ENCODE measurements around the gene NKX1-2.

Gene NKX1-2

GRCh38 chr10:124425227-124425962 lies 24.4 kb downstream of the NKX1-2 start:
- ATAC-seq (replicated peaks): no peak
- H3K9me3 Mint-ChIP-seq: no peaks in the 10 kb centered on the region

GRCh38 chr10:124423813-124424212 lies 26.0 kb downstream of the NKX1-2 start:
- no peaks in the 10 kb centered on the region for H3K9me3 Mint-ChIP-seq
- peaks cover 36 to 52% of the 10 kb centered on the region in 2 donors for H3K27me3 Mint-ChIP-seq
- H3K4me1 Mint-ChIP-seq: peaks cover 3 to 6% of the 10 kb centered on the region in 2 donors
- no peak overlapping the region for H3K27ac Mint-ChIP-seq
- DNase-seq (no peak), ATAC-seq (replicated peaks) (no peak)
- no peaks in the 10 kb centered on the region for H3K36me3 Mint-ChIP-seq
- H3K4me3 Mint-ChIP-seq: no peak overlapping the region

More at GRCh38 chr10:124425227-124425962, 24.4 kb downstream of the NKX1-2 start:
- Mint-ChIP-seq H3K27ac (no peak overlapping the region), H3K4me1 (no peaks in the 10 kb centered on the region), H3K27me3 (peaks cover 33 to 55% of the 10 kb centered on the region in 2 donors), H3K4me3 (no peak overlapping the region), H3K36me3 (no peaks in the 10 kb centered on the region)
- DNase-seq: no peak

GRCh38 chr10:124422742-124423141 lies 27.1 kb downstream of the NKX1-2 start:
- Mint-ChIP-seq H3K36me3 (no peaks in the 10 kb centered on the region), H3K4me1 (peaks cover 3 to 6% of the 10 kb centered on the region in 2 donors), H3K27me3 (peaks cover 33 to 49% of the 10 kb centered on the region in 2 donors), H3K9me3 (no peaks in the 10 kb centered on the region), H3K27ac (no peak overlapping the region), H3K4me3 (no peak overlapping the region)
- DNase-seq: no peak
- ATAC-seq (replicated peaks): no peak

GRCh38 chr10:124420254-124420653 lies 29.6 kb downstream of the NKX1-2 start:
- Mint-ChIP-seq H3K4me3 (no peak overlapping the region), H3K9me3 (no peaks in the 10 kb centered on the region), H3K27ac (no peak overlapping the region), H3K4me1 (peaks cover 3 to 6% of the 10 kb centered on the region in 2 donors), H3K27me3 (peaks cover 21 to 36% of the 10 kb centered on the region in 2 donors), H3K36me3 (no peaks in the 10 kb centered on the region)
- ATAC-seq (replicated peaks) (no peak), DNase-seq (no peak)

- Mint-ChIP-seq H3K4me3 (peak overlapping the region; percentile 82 to 85), H3K4me1 (peaks cover 3 to 6% of the 10 kb centered on the region in 2 donors), H3K36me3 (no peaks in the 10 kb centered on the region), H3K9me3 (no peaks in the 10 kb centered on the region), H3K27me3 (peaks cover 21 to 31% of the 10 kb centered on the region in 2 donors), H3K27ac (peak overlapping the region; percentile 31)
- ATAC-seq (replicated peaks) (no peak), DNase-seq (no peak)
Measured at GRCh38 chr10:124419635-124420034, 30.2 kb downstream of the NKX1-2 start.

GRCh38 chr10:124418726-124419501 lies 30.9 kb downstream of the NKX1-2 start, which contains the start of gene OAT:
Gene OAT, minus strand, starts transcription at chr10:124418923. Its CDS starts 6,752 bp downstream, at chr10:124412171.
- H3K4me1 Mint-ChIP-seq: peaks cover 3 to 6% of the 10 kb centered on the region in 2 donors

GRCh38 chr10:124417895-124418725 lies 31.7 kb downstream of the NKX1-2 start:
- Mint-ChIP-seq H3K36me3 (no peaks in the 10 kb centered on the region), H3K4me3 (peak overlapping the region; percentile 82 to 85), H3K4me1 (peaks cover 3 to 6% of the 10 kb centered on the region in 2 donors), H3K9me3 (no peaks in the 10 kb centered on the region), H3K27me3 (peaks cover 14 to 19% of the 10 kb centered on the region in 2 donors), H3K27ac (peak overlapping the region; percentile 75)
- ATAC-seq (replicated peaks) (peak; percentile 52 to 60), DNase-seq (peak; percentile 32)

More at GRCh38 chr10:124418726-124419501, 30.9 kb downstream of the NKX1-2 start, which contains the start of gene OAT:
- ATAC-seq (replicated peaks): peak; percentile 97
- peak; percentile 92 for DNase-seq
- no peaks in the 10 kb centered on the region for H3K36me3 Mint-ChIP-seq
- peaks cover 15 to 25% of the 10 kb centered on the region in 2 donors for H3K27me3 Mint-ChIP-seq
- peak within 1 kb of the TSS; percentile 83 for H3K27ac Mint-ChIP-seq
- H3K9me3 Mint-ChIP-seq: no peaks in the 10 kb centered on the region
- H3K4me3 Mint-ChIP-seq: peak within 1 kb of the TSS; percentile 82 to 85

GRCh38 chr10:124416733-124417132 lies 33.1 kb downstream of the NKX1-2 start:
- Mint-ChIP-seq H3K9me3 (no peaks in the 10 kb centered on the region), H3K27ac (no peak overlapping the region), H3K4me3 (no peak overlapping the region), H3K27me3 (peaks cover 6 to 9% of the 10 kb centered on the region in 2 donors), H3K4me1 (peaks cover 3 to 6% of the 10 kb centered on the region in 2 donors), H3K36me3 (peaks cover 0 to 2% of the 10 kb centered on the region in 2 donors)
- ATAC-seq (replicated peaks) (no peak), DNase-seq (no peak)

GRCh38 chr10:124415210-124415609 lies 34.6 kb downstream of the NKX1-2 start:
- peaks cover 4 to 6% of the 10 kb centered on the region in 2 donors for H3K27me3 Mint-ChIP-seq
- H3K9me3 Mint-ChIP-seq: no peaks in the 10 kb centered on the region
- H3K36me3 Mint-ChIP-seq: peaks cover 10 to 11% of the 10 kb centered on the region in 2 donors
- H3K4me1 Mint-ChIP-seq: peaks cover 3 to 6% of the 10 kb centered on the region in 2 donors
- no peak overlapping the region for H3K4me3 Mint-ChIP-seq
- no peak for DNase-seq
- H3K27ac Mint-ChIP-seq: no peak overlapping the region
- ATAC-seq (replicated peaks): no peak

GRCh38 chr10:124414076-124414475 lies 35.8 kb downstream of the NKX1-2 start:
- no peak overlapping the region for H3K27ac Mint-ChIP-seq
- H3K9me3 Mint-ChIP-seq: no peaks in the 10 kb centered on the region
- ATAC-seq (replicated peaks) (no peak), DNase-seq (no peak)
- H3K4me1 Mint-ChIP-seq: peaks cover 0 to under 1% of the 10 kb centered on the region in 2 donors
- H3K4me3 Mint-ChIP-seq: no peak overlapping the region
- H3K36me3 Mint-ChIP-seq: peaks cover 17 to 18% of the 10 kb centered on the region in 2 donors
- H3K27me3 Mint-ChIP-seq: peaks cover 0 to under 1% of the 10 kb centered on the region in 2 donors

- Mint-ChIP-seq H3K4me3 (no peak overlapping the region), H3K36me3 (peaks cover 21 to 30% of the 10 kb centered on the region in 2 donors), H3K27ac (no peak overlapping the region), H3K9me3 (no peaks in the 10 kb centered on the region), H3K27me3 (no peaks in the 10 kb centered on the region), H3K4me1 (no peaks in the 10 kb centered on the region)
- no peak for DNase-seq
- no peak for ATAC-seq (replicated peaks)
Measured at GRCh38 chr10:124409696-124410095, 40.1 kb downstream of the NKX1-2 start.

GRCh38 chr10:124408357-124408756 lies 41.5 kb downstream of the NKX1-2 start:
- Mint-ChIP-seq H3K36me3 (peaks cover 26 to 36% of the 10 kb centered on the region in 2 donors), H3K4me1 (peaks cover 5 to 6% of the 10 kb centered on the region in 2 donors), H3K27me3 (no peaks in the 10 kb centered on the region), H3K4me3 (no peak overlapping the region), H3K27ac (no peak overlapping the region), H3K9me3 (peaks cover 0 to 2% of the 10 kb centered on the region in 2 donors)
- no peak for DNase-seq
- ATAC-seq (replicated peaks): no peak

GRCh38 chr10:124407456-124407855 lies 42.4 kb downstream of the NKX1-2 start:
- H3K27ac Mint-ChIP-seq: no peak overlapping the region
- H3K4me1 Mint-ChIP-seq: peaks cover 8 to 9% of the 10 kb centered on the region in 2 donors
- ATAC-seq (replicated peaks) (no peak), DNase-seq (no peak)
- H3K27me3 Mint-ChIP-seq: no peaks in the 10 kb centered on the region
- peaks cover 26 to 37% of the 10 kb centered on the region in 2 donors for H3K36me3 Mint-ChIP-seq
- H3K4me3 Mint-ChIP-seq: no peak overlapping the region
- H3K9me3 Mint-ChIP-seq: peaks cover 0 to 2% of the 10 kb centered on the region in 2 donors

GRCh38 chr10:124403548-124403947 lies 46.3 kb downstream of the NKX1-2 start:
- Mint-ChIP-seq H3K27me3 (no peaks in the 10 kb centered on the region), H3K27ac (no peak overlapping the region), H3K4me1 (peaks cover 8 to 9% of the 10 kb centered on the region in 2 donors), H3K9me3 (peaks cover 0 to 2% of the 10 kb centered on the region in 2 donors), H3K36me3 (peaks cover 16 to 30% of the 10 kb centered on the region in 2 donors), H3K4me3 (no peak overlapping the region)
- ATAC-seq (replicated peaks) (peak; percentile 98 to 100), DNase-seq (no peak)

Measured in stimulated activated naive B cell treated with anti-CD40 and anti-IgM and Interleukin-4, amounts not matched to agents 10 μg/mL and 1 μg/mL and 100 μg/mL, for 72 hours (primary cell).